CD14-positive monocyte (primary cell): Measurements from ENCODE around the gene RD3L. TPM values are rescaled to one million over a fixed set of nuclear protein-coding genes. Genes with fewer than 3 reads are reported as not detected.
A peak's percentile ranks its signal among the peaks of the same experiment; 100 is the strongest.

ENCODE experiments used
- DNase-seq, 3 donors: peaks; one replicate each; pipeline ENCODE4 v3.0.0-alpha.2; 2011 to 2022
- H2AFZ ChIP-seq: 2 replicates; pipeline ENCODE4 v1.6.0; 2012; ENCODE audit warnings: mild to moderate bottlenecking, low read depth, low read length, inconsistent platforms; ENCODE audit not compliant: insufficient read depth, poor library complexity, severe bottlenecking
- H3K27ac ChIP-seq, 2 donors: 1 replicate in 1 of 2; 2 replicates in 1 of 2; pipeline ENCODE4 v1.5.1; 2012 to 2013; ENCODE audit warnings: low read length in 2 of 2, control low read depth in 1 of 2, inconsistent platforms in 1 of 2, low read depth in 1 of 2, mild to moderate bottlenecking in 1 of 2
- H3K27me3 ChIP-seq, 2 donors: one replicate each; pipeline versions ENCODE4 v1.6.0 to v1.6.1; 2011 to 2013; ENCODE audit warnings: low read length in 2 of 2; ENCODE audit not compliant: control insufficient read depth in 2 of 2, insufficient read depth in 2 of 2
- H3K36me3 ChIP-seq, 2 donors: replicated peaks in 1 of 2; 1 replicate in 1 of 2; 2 replicates in 1 of 2; pipeline versions ENCODE4 v1.5.1 to v1.6.1; 2012 to 2013; ENCODE audit warnings: low read length in 2 of 2, control low read depth in 1 of 2, inconsistent platforms in 1 of 2, mild to moderate bottlenecking in 1 of 2; ENCODE audit not compliant: insufficient read depth in 2 of 2, control insufficient read depth in 1 of 2
- H3K4me1 ChIP-seq, 2 donors: 1 replicate in 1 of 2; 2 replicates in 1 of 2; pipeline versions ENCODE4 v1.5.1 to v1.6.1; 2012 to 2013; ENCODE audit warnings: low read length in 2 of 2, control low read depth in 1 of 2, inconsistent platforms in 1 of 2, mild to moderate bottlenecking in 1 of 2, moderate library complexity in 1 of 2; ENCODE audit not compliant: insufficient read depth in 2 of 2, control insufficient read depth in 1 of 2
- H3K4me2 ChIP-seq: replicated peaks from 2 replicates; pipeline ENCODE3; 2012; ENCODE audit warnings: low read length, moderate library complexity, mild to moderate bottlenecking; ENCODE audit not compliant: poor library complexity, severe bottlenecking; ENCODE audit errors: extremely low read depth
- H3K4me3 ChIP-seq, 3 experiments: fragments of 200-600 bp in 1 of 3; sonication (generic) in 1 of 3; replicated peaks in 1 of 3; 1 replicate in 2 of 3; 2 replicates in 1 of 3; pipeline ENCODE4 v1.5.1; 2011 to 2013; ENCODE audit warnings: low read length in 3 of 3, mild to moderate bottlenecking in 3 of 3, control low read depth in 2 of 3, low read depth in 2 of 3, inconsistent platforms in 1 of 3, moderate library complexity in 1 of 3
- H3K79me2 ChIP-seq: 2 replicates; pipeline ENCODE4 v1.6.0; 2012; ENCODE audit warnings: mild to moderate bottlenecking, control low read depth, inconsistent platforms, low read length, moderate library complexity; ENCODE audit not compliant: insufficient read depth
- H3K9ac ChIP-seq: 2 replicates; pipeline ENCODE4 v1.6.0; 2017; ENCODE audit warnings: low read length, mild to moderate bottlenecking; ENCODE audit not compliant: insufficient read depth, poor library complexity, severe bottlenecking
- H3K9me3 ChIP-seq, 2 donors: replicated peaks in 1 of 2; 1 replicate in 1 of 2; 2 replicates in 1 of 2; pipeline versions ENCODE4 v1.5.1 to v1.6.1; 2012 to 2013; ENCODE audit warnings: low read length in 2 of 2, control low read depth in 1 of 2; ENCODE audit not compliant: control insufficient read depth in 1 of 2, insufficient read depth in 1 of 2
- H4K20me1 ChIP-seq: 2 replicates; pipeline ENCODE4 v1.6.0; 2012; ENCODE audit warnings: mild to moderate bottlenecking, low read length, control low read depth, moderate library complexity; ENCODE audit not compliant: insufficient read depth
- H3K27ac Mint-ChIP-seq, 7 donors: one replicate each; pipeline ENCODE4 v1.8.0; 2020; ENCODE audit warnings: mild to moderate bottlenecking in 7 of 7, mixed read lengths in 7 of 7, moderate library complexity in 6 of 7, inconsistent platforms in 2 of 7
- H3K27me3 Mint-ChIP-seq, 3 donors: one replicate each; pipeline ENCODE4 v1.8.0; 2021 to 2022; ENCODE audit warnings: low read depth in 3 of 3, mild to moderate bottlenecking in 3 of 3, mixed read lengths in 3 of 3, moderate library complexity in 3 of 3, inconsistent platforms in 1 of 3
- H3K36me3 Mint-ChIP-seq, 2 donors: one replicate each; pipeline ENCODE4 v1.8.0; 2020; ENCODE audit warnings: mixed read lengths in 2 of 2, inconsistent platforms in 1 of 2, mild to moderate bottlenecking in 1 of 2
- H3K4me1 Mint-ChIP-seq: one replicate; pipeline ENCODE4 v1.8.0; 2020; ENCODE audit warnings: mild to moderate bottlenecking, mixed read lengths
- H3K4me3 Mint-ChIP-seq, 2 donors: one replicate each; pipeline ENCODE4 v1.8.0; 2020; ENCODE audit warnings: mild to moderate bottlenecking in 2 of 2, mixed read lengths in 2 of 2, moderate library complexity in 1 of 2
- H3K9me3 Mint-ChIP-seq, 7 donors: one replicate each; pipeline ENCODE4 v1.8.0; 2020 to 2022; ENCODE audit warnings: mixed read lengths in 7 of 7, mild to moderate bottlenecking in 6 of 7, moderate library complexity in 6 of 7, inconsistent platforms in 2 of 7
- WGBS: methylation state at CpG from one replicate; pipeline ENCODE4 v1.1.5; 2013; ENCODE audit warnings: missing lambda C conversion rate; ENCODE audit not compliant: insufficient coverage; 5-methylcytosine and 5-hydroxymethylcytosine counted together
- intact Hi-C, 2 donors: fragments of 100-400 bp; cut with micrococcal nuclease; formaldehyde crosslinking; loops; one replicate each; pipeline versions ENCODE4 v1.15.0 to v1.15.1; 2023
- polyA plus RNA-seq, 3 donors: library from polyadenylated mRNA; depleted of rRNA in 1 of 3; unstranded in 2 of 3; stranded (reverse) in 1 of 3; fragments of 300-500 nt in 2 of 3; fragments of >200 nt in 1 of 3; fragmentation: Illumina TruSeq in 2 of 3; gene quantifications; 1 replicate in 2 of 3; 2 replicates in 1 of 3; pipeline ENCODE4 v1.2.3, GENCODE V29; 2012 to 2021
- TF ChIP-seq, protein P1 (sequence below): fragments of 200-600 bp; IDR thresholded peaks from one replicate; pipeline ENCODE4 v1.8.0; 2022; ENCODE audit warnings: antibody characterized with exemption, mild to moderate bottlenecking

Gene RD3L
- polyA plus RNA-seq, 3 donors, result not detected

DNA sequence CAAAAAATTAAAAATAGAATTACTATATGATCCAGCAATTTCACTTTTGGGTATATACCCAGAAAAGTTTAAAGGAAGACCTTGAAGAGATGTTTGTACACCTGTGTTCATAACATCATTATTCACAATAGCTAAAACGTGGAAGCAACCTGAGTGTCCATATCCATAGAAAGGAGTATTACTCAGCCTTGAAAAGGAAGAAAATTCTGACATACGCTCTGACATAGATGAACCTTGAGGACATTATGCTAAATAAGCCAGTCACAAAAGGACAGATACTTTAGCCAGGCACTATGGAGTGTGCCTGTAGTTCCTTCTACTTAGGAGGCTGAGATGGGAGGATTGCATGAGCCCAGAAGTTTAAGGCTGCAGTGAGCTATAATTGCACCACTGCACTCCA, 6.1 kb upstream of the RD3L start:
- Histone ChIP-seq H4K20me1 (no peaks in the 10 kb centered on the region), H3K79me2 (no peaks in the 10 kb centered on the region), H3K4me2 (no peak overlapping the region), H3K27me3 (no peaks in the 10 kb centered on the region), H3K4me3 (no peak overlapping the region), H2AFZ (no peak overlapping the region), H3K27ac (peak overlapping the region in 1 of 2 donors; percentile 74), H3K9me3 (no peaks in the 10 kb centered on the region), H3K9ac (no peak overlapping the region), H3K4me1 (peaks cover 25 to 31% of the 10 kb centered on the region in 2 donors), H3K36me3 (no peaks in the 10 kb centered on the region)
- no CpG with 5 or more reads among the region's 2 CpGs for WGBS
- peak overlapping the region in 6 of 7 donors; percentile 91 to 99 (median 96) for H3K27ac Mint-ChIP-seq
- H3K4me3 Mint-ChIP-seq, result no peak overlapping the region
- H3K9me3 Mint-ChIP-seq, result peaks cover 0 to 5% (median 3%) of the 10 kb centered on the region in 7 donors
- TF ChIP-seq, protein P1, sequence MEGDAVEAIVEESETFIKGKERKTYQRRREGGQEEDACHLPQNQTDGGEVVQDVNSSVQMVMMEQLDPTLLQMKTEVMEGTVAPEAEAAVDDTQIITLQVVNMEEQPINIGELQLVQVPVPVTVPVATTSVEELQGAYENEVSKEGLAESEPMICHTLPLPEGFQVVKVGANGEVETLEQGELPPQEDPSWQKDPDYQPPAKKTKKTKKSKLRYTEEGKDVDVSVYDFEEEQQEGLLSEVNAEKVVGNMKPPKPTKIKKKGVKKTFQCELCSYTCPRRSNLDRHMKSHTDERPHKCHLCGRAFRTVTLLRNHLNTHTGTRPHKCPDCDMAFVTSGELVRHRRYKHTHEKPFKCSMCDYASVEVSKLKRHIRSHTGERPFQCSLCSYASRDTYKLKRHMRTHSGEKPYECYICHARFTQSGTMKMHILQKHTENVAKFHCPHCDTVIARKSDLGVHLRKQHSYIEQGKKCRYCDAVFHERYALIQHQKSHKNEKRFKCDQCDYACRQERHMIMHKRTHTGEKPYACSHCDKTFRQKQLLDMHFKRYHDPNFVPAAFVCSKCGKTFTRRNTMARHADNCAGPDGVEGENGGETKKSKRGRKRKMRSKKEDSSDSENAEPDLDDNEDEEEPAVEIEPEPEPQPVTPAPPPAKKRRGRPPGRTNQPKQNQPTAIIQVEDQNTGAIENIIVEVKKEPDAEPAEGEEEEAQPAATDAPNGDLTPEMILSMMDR, result no peak
- peaks cover 23 to 27% of the 10 kb centered on the region in 2 donors for H3K36me3 Mint-ChIP-seq
- no peak for DNase-seq
- peaks cover 42% of the 10 kb centered on the region for H3K4me1 Mint-ChIP-seq
- peaks cover 2 to 5% (median 3%) of the 10 kb centered on the region in 3 donors for H3K27me3 Mint-ChIP-seq
- intact Hi-C loops, result no loop called here

DNA sequence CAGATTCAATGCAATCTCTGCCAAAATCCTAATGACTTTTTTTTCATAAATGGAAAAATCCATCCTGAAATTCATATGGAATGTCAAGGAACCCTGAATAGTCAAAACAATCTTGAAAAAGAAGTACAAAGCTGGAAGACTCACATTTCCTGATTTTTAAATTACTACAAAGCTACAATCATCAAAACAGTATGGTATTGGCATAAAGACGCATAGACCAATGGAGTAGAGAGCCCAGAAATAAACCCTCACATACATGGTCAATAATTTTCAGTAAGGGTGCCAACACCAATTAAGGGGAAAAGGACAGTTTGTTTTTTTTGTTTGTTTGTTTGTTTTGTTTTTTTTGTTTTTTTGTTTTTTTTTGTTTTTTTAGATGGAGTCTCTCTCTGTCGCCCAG, 4.6 kb upstream of the RD3L start:
- Histone ChIP-seq H4K20me1 (no peaks in the 10 kb centered on the region), H3K4me1 (peaks cover 25 to 31% of the 10 kb centered on the region in 2 donors)
- no peak overlapping the region for H3K27ac Mint-ChIP-seq

More for the DNA sequence above, 4.6 kb upstream of the RD3L start:
- H3K4me1 Mint-ChIP-seq, result peaks cover 42% of the 10 kb centered on the region
- H3K9ac ChIP-seq, result no peak overlapping the region
- no peak overlapping the region for H3K4me2 ChIP-seq
- peaks cover 2 to 5% (median 3%) of the 10 kb centered on the region in 3 donors for H3K27me3 Mint-ChIP-seq
- H3K36me3 ChIP-seq, result peaks cover 0 to 6% of the 10 kb centered on the region in 2 donors
- no peak for DNase-seq
- no peak overlapping the region for H2AFZ ChIP-seq
- peaks cover 21 to 27% of the 10 kb centered on the region in 2 donors for H3K36me3 Mint-ChIP-seq
- no peaks in the 10 kb centered on the region for H3K27me3 ChIP-seq
- peaks cover 1 to 5% (median 3%) of the 10 kb centered on the region in 7 donors for H3K9me3 Mint-ChIP-seq
- no peak overlapping the region for H3K4me3 ChIP-seq
- WGBS, result no CpG with 5 or more reads among the region's 2 CpGs
- TF ChIP-seq, protein P1, result no peak
- no peaks in the 10 kb centered on the region for H3K9me3 ChIP-seq
- no peaks in the 10 kb centered on the region for H3K79me2 ChIP-seq
- intact Hi-C loops, result no loop called here
- no peak overlapping the region for H3K27ac ChIP-seq
- H3K4me3 Mint-ChIP-seq, result no peak overlapping the region
